ENCODE results near the gene NTN1. TPM values are rescaled to one million over a fixed set of nuclear protein-coding genes. Genes with fewer than 3 reads are reported as not detected.

The NTN1 gene
- total and polyA plus RNA-seq, 2 of the 13 experiments (the other 11 are each of a cell fraction or from before 2014, with no cell fraction given), result 0.04 to 0.05 TPM

GRCh38 chr17:9020096-9020823 lies 1.1 kb upstream of the NTN1 start:
- ATAC-seq (no peak; the same call in 2 of the 3 replicates), DNase-seq (ENCODE audit: low spot score) (no peak), FAIRE-seq (no peak)
- peaks cover 4 to 69% of the 10 kb centered on the region in 2 experiments for H3K27me3 ChIP-seq (ENCODE audit: control insufficient read depth in 1 of 2, insufficient read depth in 2 of 2, low read length in 2 of 2)
- ChIA-PET CTCF (ENCODE audit: low intra/inter-chr PET ratio, low total read pairs) (no interaction called here), POLR2A (no interaction called here)
- no peaks in the 10 kb centered on the region for H3K79me2 ChIP-seq (ENCODE audit: insufficient read depth, low read length)
- no peak overlapping the region for H3K27ac ChIP-seq (ENCODE audit: extremely low read length, insufficient read depth, low read length)
- H3K9me3 ChIP-seq (ENCODE audit: low read length), result no peaks in the 10 kb centered on the region
- in situ Hi-C loops (cut with HindIII; ENCODE audit: extremely low pct_ligation_motif_present, low pct_unique_long_range_greater_than_20kb), result no loop called here
- H4K20me1 ChIP-seq (ENCODE audit: insufficient read depth, low read length), result no peaks in the 10 kb centered on the region
- no peak for TF ChIP-seq NFIC (IDR thresholded peaks at IDR 0.05; ENCODE audit: low read length)
- peak overlapping the region; percentile 51; the same call in 1 of the 2 replicates for H3K4me2 ChIP-seq (ENCODE audit: low read depth, low read length)
- no peaks in the 10 kb centered on the region for H3K36me3 ChIP-seq (replicated peaks in 1 of 2; ENCODE audit: control insufficient read depth in 1 of 2, insufficient read depth in 2 of 2, low read length in 2 of 2)
- H3K9ac ChIP-seq (ENCODE audit: insufficient read depth, low read depth, low read length), result no peak overlapping the region
- BruUV-seq (replicated peaks), result no TSS peak
- intact Hi-C loops (cut with micrococcal nuclease; ENCODE audit: unreplicated experiment), result no loop called here
- H2AFZ ChIP-seq (ENCODE audit: low read length), result no peak overlapping the region
- no peaks in the 10 kb centered on the region for H3K4me1 ChIP-seq (ENCODE audit: insufficient read depth, low read length)
- 27% methylated on average over 9 of the region's 20 CpGs for WGBS (ENCODE audit: low lambda C conversion rate)
- 0 out of 6 replicates have a peak overlapping the region, but pooled peaks of 2 of the 3 experiments have one; percentile 45 to 59 for H3K4me3 ChIP-seq (replicated peaks in 1 of 3; ENCODE audit: insufficient read depth in 1 of 3, low read depth in 2 of 3, low read length in 3 of 3)

- Histone ChIP-seq H2AFZ (ENCODE audit: low read length) (no peak overlapping the region), H3K9me3 (ENCODE audit: low read length) (no peaks in the 10 kb centered on the region), H3K9ac (ENCODE audit: insufficient read depth, low read depth, low read length) (no peak overlapping the region), H3K4me1 (ENCODE audit: insufficient read depth, low read length) (no peaks in the 10 kb centered on the region), H3K27ac (ENCODE audit: extremely low read length, insufficient read depth, low read length) (no peak overlapping the region), H3K79me2 (ENCODE audit: insufficient read depth, low read length) (no peaks in the 10 kb centered on the region), H3K4me3 (replicated peaks in 1 of 3; ENCODE audit: insufficient read depth in 1 of 3, low read depth in 2 of 3, low read length in 3 of 3) (peak overlapping the region; percentile 28 to 59 (median 45); a peak in 3 of 6 replicates), H4K20me1 (ENCODE audit: insufficient read depth, low read length) (no peaks in the 10 kb centered on the region), H3K4me2 (ENCODE audit: low read depth, low read length) (peak overlapping the region; percentile 51), H3K36me3 (replicated peaks in 1 of 2; ENCODE audit: control insufficient read depth in 1 of 2, insufficient read depth in 2 of 2, low read length in 2 of 2) (no peaks in the 10 kb centered on the region), H3K27me3 (ENCODE audit: control insufficient read depth in 1 of 2, insufficient read depth in 2 of 2, low read length in 2 of 2) (peaks cover 4 to 70% of the 10 kb centered on the region in 2 experiments)
- CTCF ChIA-PET (ENCODE audit: low intra/inter-chr PET ratio, low total read pairs), result no interaction called here
- no TSS peak for BruUV-seq (replicated peaks)
- TF ChIP-seq PATZ1 (CRISPR knock-in tag; IDR thresholded peaks at IDR 0.05), result peak; percentile 17; the same call in 1 of the 2 replicates
- TF ChIP-seq CHCHD3 (CRISPR knock-in tag; IDR thresholded peaks at IDR 0.05), result no peak
- peak; percentile 74 for TF ChIP-seq HNRNPL (IDR thresholded peaks at IDR 0.05; ENCODE audit: low read depth, low read length)
- TF ChIP-seq, protein P1, sequence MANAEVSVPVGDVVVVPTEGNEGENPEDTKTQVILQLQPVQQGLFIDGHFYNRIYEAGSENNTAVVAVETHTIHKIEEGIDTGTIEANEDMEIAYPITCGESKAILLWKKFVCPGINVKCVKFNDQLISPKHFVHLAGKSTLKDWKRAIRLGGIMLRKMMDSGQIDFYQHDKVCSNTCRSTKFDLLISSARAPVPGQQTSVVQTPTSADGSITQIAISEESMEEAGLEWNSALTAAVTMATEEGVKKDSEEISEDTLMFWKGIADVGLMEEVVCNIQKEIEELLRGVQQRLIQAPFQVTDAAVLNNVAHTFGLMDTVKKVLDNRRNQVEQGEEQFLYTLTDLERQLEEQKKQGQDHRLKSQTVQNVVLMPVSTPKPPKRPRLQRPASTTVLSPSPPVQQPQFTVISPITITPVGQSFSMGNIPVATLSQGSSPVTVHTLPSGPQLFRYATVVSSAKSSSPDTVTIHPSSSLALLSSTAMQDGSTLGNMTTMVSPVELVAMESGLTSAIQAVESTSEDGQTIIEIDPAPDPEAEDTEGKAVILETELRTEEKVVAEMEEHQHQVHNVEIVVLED (CRISPR knock-in tag; IDR thresholded peaks at IDR 0.05; ENCODE audit: borderline replicate concordance), result no peak
- POLR2A ChIA-PET, result no interaction called here
- DNase-seq (ENCODE audit: low spot score) (no peak), FAIRE-seq (no peak), ATAC-seq (peak; percentile 18; the same call in 1 of the 3 replicates)
- 0% methylated on average over 2 of the region's 25 CpGs for WGBS (ENCODE audit: low lambda C conversion rate)
- intact Hi-C loops (cut with micrococcal nuclease; ENCODE audit: unreplicated experiment) (no loop called here), in situ Hi-C loops (cut with HindIII; ENCODE audit: extremely low pct_ligation_motif_present, low pct_unique_long_range_greater_than_20kb) (no loop called here)
Measured at GRCh38 chr17:9020824-9021157, 519 bp upstream of the NTN1 start.

All from HepG2 (cell line).